KMS-11 (cell line): ENCODE data around the gene GRID1.
"Not testable (repeated sequence)": the region's sequence is repeated elsewhere in the genome, so short reads cannot be mapped to it uniquely, and the experiment has no call there.

Source experiments
- H2AFZ ChIP-seq: fragments of 200-600 bp; sonication (generic); 2 replicates; pipeline ENCODE4 v1.6.1; 2016; ENCODE audit warnings: antibody characterized with exemption, mixed run types, low read depth
- H3K27ac ChIP-seq: fragments of 200-600 bp; sonication (generic); 2 replicates; pipeline ENCODE4 v1.6.1; 2016; ENCODE audit warnings: mild to moderate bottlenecking, mixed run types
- H3K27me3 ChIP-seq: fragments of 200-600 bp; sonication (generic); 2 replicates; pipeline ENCODE4 v1.6.1; 2017; ENCODE audit warnings: mild to moderate bottlenecking, low read depth, mixed run types, moderate library complexity; ENCODE audit not compliant: insufficient read depth
- H3K36me3 ChIP-seq: fragments of 200-600 bp; sonication (generic); 2 replicates; pipeline ENCODE4 v1.6.1; 2017; ENCODE audit warnings: mild to moderate bottlenecking, mixed run types; ENCODE audit not compliant: insufficient read depth
- H3K4me1 ChIP-seq: fragments of 200-600 bp; sonication (generic); 2 replicates; pipeline ENCODE4 v1.6.1; 2016; ENCODE audit warnings: mild to moderate bottlenecking, low read depth, mixed run types; ENCODE audit not compliant: poor library complexity, severe bottlenecking
- H3K4me2 ChIP-seq: fragments of 200-600 bp; sonication (generic); 2 replicates; pipeline ENCODE4 v1.7.0; 2016; ENCODE audit warnings: mild to moderate bottlenecking, mixed run types
- H3K4me3 ChIP-seq: fragments of 200-600 bp; sonication (generic); IDR thresholded peaks from 2 replicates; pipeline ENCODE4 v1.6.1; 2017; ENCODE audit warnings: low read depth, low read length, mixed read lengths; ENCODE audit not compliant: insufficient read depth
- H3K79me2 ChIP-seq: fragments of 200-600 bp; sonication (generic); 2 replicates; pipeline ENCODE4 v1.6.1; 2016; ENCODE audit warnings: low read depth, mixed run types; ENCODE audit not compliant: insufficient read depth
- H3K9ac ChIP-seq: fragments of 200-600 bp; sonication (generic); 2 replicates; pipeline ENCODE4 v1.6.1; 2016; ENCODE audit warnings: mild to moderate bottlenecking, mixed run types
- H4K20me1 ChIP-seq: fragments of 200-600 bp; sonication (generic); 2 replicates; pipeline ENCODE4 v1.6.1; 2016; ENCODE audit warnings: mild to moderate bottlenecking, mixed run types; ENCODE audit not compliant: insufficient read depth
- TF ChIP-seq, protein P1 (sequence below): fragments of 200-600 bp; sonication (generic); conservative IDR thresholded peaks from 2 replicates; pipeline ENCODE4 v1.6.1; 2017; ENCODE audit warnings: low read depth, mild to moderate bottlenecking, antibody characterized with exemption, low read length, moderate library complexity, mixed read lengths

The GRID1 gene

DNA sequence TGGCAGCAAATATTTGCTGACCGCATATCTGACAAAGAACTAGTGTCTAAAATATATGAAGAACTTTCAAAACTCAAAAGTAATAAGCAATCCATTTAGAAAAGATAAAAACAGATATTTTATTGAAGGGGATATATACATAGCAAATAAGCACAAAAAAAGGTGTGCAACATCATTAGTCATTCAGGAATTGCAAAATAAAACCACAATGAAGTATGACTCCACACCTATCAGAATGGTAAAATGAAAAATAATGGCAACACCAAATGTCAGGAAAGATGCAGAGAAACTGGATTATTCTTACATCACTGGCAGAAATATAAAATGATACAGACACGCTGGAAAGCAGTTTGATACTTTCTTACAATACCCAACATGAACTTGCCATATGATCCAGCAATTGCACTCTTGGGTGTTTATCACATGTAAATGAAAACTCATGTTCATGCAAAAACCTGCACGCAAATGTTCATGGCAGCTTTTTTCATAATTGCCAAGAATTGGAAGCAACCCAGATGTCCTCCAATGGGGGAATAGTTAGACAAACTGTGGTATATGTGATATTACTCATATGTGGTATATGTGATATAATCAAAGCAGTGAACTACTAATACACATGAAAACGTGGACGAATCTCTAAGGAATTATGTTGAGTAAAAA lies 645.5 kb downstream of the GRID1 start:
- no peak overlapping the region for H3K4me2 ChIP-seq
- no peaks in the 10 kb centered on the region for H3K4me1 ChIP-seq
- no peak overlapping the region for H3K9ac ChIP-seq
- no peak overlapping the region for H3K4me3 ChIP-seq
- no peak overlapping the region for H2AFZ ChIP-seq
- TF ChIP-seq, protein P1, sequence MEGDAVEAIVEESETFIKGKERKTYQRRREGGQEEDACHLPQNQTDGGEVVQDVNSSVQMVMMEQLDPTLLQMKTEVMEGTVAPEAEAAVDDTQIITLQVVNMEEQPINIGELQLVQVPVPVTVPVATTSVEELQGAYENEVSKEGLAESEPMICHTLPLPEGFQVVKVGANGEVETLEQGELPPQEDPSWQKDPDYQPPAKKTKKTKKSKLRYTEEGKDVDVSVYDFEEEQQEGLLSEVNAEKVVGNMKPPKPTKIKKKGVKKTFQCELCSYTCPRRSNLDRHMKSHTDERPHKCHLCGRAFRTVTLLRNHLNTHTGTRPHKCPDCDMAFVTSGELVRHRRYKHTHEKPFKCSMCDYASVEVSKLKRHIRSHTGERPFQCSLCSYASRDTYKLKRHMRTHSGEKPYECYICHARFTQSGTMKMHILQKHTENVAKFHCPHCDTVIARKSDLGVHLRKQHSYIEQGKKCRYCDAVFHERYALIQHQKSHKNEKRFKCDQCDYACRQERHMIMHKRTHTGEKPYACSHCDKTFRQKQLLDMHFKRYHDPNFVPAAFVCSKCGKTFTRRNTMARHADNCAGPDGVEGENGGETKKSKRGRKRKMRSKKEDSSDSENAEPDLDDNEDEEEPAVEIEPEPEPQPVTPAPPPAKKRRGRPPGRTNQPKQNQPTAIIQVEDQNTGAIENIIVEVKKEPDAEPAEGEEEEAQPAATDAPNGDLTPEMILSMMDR = no peak
- no peaks in the 10 kb centered on the region for H3K27me3 ChIP-seq
- no peaks in the 10 kb centered on the region for H3K36me3 ChIP-seq
- H4K20me1 ChIP-seq = no peaks in the 10 kb centered on the region
- no peaks in the 10 kb centered on the region for H3K79me2 ChIP-seq
- H3K27ac ChIP-seq = no peak overlapping the region

DNA sequence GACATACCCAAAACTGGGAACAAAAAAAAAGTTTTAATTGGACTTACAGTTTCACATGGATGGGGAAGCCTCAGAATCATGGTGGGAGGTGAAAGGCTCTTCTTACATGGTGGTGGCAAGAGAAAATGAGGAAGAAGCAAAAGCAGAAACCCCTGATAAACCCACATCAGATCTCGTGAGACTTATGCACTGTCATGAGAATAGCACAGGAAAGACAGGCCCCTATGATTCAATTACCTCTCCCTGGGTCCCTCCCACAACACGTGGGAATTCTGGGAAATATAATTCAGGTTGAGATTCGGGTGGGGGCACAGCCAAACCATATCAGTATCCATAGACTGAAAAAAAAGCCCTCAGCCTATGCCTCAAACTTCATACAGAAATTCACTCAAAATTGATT lies 647.2 kb downstream of the GRID1 start:
- TF ChIP-seq, protein P1 = no peak
- Histone ChIP-seq H3K4me1 (no peaks in the 10 kb centered on the region), H4K20me1 (no peaks in the 10 kb centered on the region), H2AFZ (no peak overlapping the region), H3K36me3 (no peaks in the 10 kb centered on the region), H3K4me3 (no peak overlapping the region), H3K27me3 (no peaks in the 10 kb centered on the region), H3K4me2 (no peak overlapping the region), H3K9ac (no peak overlapping the region), H3K27ac (no peak overlapping the region), H3K79me2 (no peaks in the 10 kb centered on the region)

DNA sequence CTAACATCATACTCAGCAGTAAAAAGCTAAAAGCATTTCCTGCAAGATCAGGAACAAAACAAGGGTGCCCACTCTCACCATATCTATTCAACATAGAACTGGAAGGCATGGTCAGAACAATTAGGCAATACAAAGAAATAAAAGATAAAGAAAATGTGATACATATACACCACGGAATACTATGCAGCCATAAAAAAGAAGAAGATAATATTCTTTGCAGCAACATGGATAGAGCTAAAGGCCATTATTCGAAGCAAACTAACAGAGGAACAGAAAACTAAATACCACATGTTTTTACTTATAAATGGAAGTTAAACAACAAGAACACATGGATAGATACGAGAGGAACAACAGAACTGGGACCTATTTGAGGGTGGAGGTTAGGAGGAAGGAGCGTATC lies 652.7 kb downstream of the GRID1 start:
- H3K79me2 ChIP-seq = no peaks in the 10 kb centered on the region
- no peaks in the 10 kb centered on the region for H3K4me1 ChIP-seq
- no peak overlapping the region for H3K27ac ChIP-seq
- no peaks in the 10 kb centered on the region for H3K36me3 ChIP-seq
- no peak overlapping the region for H3K4me3 ChIP-seq
- H2AFZ ChIP-seq = no peak overlapping the region
- H3K4me2 ChIP-seq = no peak overlapping the region
- no peaks in the 10 kb centered on the region for H3K27me3 ChIP-seq
- H4K20me1 ChIP-seq = no peaks in the 10 kb centered on the region
- H3K9ac ChIP-seq = no peak overlapping the region
- TF ChIP-seq, protein P1 = no peak

DNA sequence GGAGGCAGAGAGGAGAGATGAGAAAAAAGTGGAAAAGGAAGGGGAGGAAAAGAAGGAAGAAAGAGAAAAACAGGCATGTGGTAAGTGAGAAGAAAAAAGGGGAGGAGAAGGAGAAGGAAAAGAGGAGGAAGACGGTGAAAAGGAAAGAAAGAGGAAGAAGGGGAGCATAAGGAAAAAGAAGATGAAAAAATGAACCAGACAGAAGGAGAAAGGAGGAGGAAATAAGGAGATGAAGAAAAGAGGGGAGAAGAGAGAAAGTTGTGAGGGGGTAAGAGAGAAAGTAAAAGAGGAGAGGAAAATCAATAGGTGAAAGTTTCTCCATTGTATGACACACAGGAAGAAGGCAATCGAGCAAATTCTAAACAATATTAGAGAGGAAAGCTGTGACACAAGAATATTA lies 663.8 kb downstream of the GRID1 start:
- H3K79me2 ChIP-seq = no peaks in the 10 kb centered on the region

DNA sequence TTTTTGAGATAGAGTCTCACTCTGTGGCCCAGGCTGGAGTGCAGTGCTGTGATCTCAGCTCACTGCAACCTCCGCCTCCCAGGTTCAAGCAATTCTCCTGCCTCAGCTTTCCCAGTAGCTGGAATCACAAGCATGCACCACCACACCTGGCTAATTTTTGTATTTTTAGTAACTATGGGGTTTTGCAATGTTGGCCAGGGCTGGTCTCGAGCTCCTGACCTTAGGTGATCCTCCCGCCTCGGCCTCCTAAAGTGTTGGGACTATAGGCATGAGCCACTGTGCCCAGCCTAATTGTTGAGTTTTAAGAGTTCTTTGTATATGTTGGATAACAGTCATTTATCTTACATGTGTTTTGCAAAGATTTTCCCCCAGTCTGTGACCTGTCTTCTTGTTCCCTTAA lies 667.5 kb downstream of the GRID1 start:
- H3K9ac ChIP-seq, H2AFZ ChIP-seq, H3K4me2 ChIP-seq, H3K27me3 ChIP-seq, H4K20me1 ChIP-seq, H3K4me1 ChIP-seq, H3K4me3 ChIP-seq, H3K36me3 ChIP-seq, H3K79me2 ChIP-seq, H3K27ac ChIP-seq: not testable (repeated sequence)

More for the DNA sequence above, 663.8 kb downstream of the GRID1 start:
- H3K27me3 ChIP-seq = no peaks in the 10 kb centered on the region
- H2AFZ ChIP-seq = no peak overlapping the region
- H3K4me2 ChIP-seq = no peak overlapping the region
- no peaks in the 10 kb centered on the region for H4K20me1 ChIP-seq
- H3K36me3 ChIP-seq = no peaks in the 10 kb centered on the region
- H3K4me1 ChIP-seq = no peaks in the 10 kb centered on the region
- H3K9ac ChIP-seq = no peak overlapping the region
- H3K27ac ChIP-seq = no peak overlapping the region
- no peak overlapping the region for H3K4me3 ChIP-seq
- TF ChIP-seq, protein P1 = no peak
